HG03280 (cell line): ENCODE results near the gene AMHR2.

Experiments
- ATAC-seq: cut with Tn5 transposase; IDR thresholded peaks from one replicate; pipeline ENCODE4 v1.9.1; 2021; ENCODE audit warnings: mild to moderate bottlenecking, moderate library complexity; ENCODE audit not compliant: unreplicated experiment

The AMHR2 gene

GRCh38 chr12:53479331-53479730 is 55.7 kb downstream of the AMHR2 start:
- no peak for ATAC-seq

GRCh38 chr12:53480491-53481442 is 57.1 kb downstream of the AMHR2 start:
- no peak for ATAC-seq
